Sciatic nerve (tissue), 2 donors: ENCODE data around the gene NR3C1. TPM values are rescaled to one million over a fixed set of nuclear protein-coding genes. Genes with fewer than 3 reads are reported as not detected.
A peak's percentile ranks its signal among the peaks of the same experiment; 100 is the strongest.

ENCODE experiments used
- ATAC-seq: fragments of 200-7000 bp; cut with Tn5 transposase; one replicate; pipeline ENCODE4 v1.9.1; 2020; ENCODE audit warnings: mild to moderate bottlenecking, moderate library complexity
- DNase-seq: peaks from one replicate; pipeline ENCODE4 v3.0.0-alpha.2; 2020; ENCODE audit warnings: low spot score
- intact Hi-C: fragments of 100-400 bp; cut with DNase I; formaldehyde crosslinking; loops from one replicate; pipeline ENCODE4 v1.14.2; 2022
- total RNA-seq: library from RNA; stranded (reverse); fragmentation: NEBNext Ultra II Directional; extraction: Animal tissue kit (Norgen Biotek cat#: 25700); gene quantifications from one replicate; pipeline ENCODE4 v1.2.1, GENCODE V29; 2021
- donor health status: DM: no; HTN: no; CAD: no.
- donor health status: DM: no; HTN: no; CAD: no.

The NR3C1 gene
- total RNA-seq, 1 donor from 2014 or later, result 148 TPM

DNA sequence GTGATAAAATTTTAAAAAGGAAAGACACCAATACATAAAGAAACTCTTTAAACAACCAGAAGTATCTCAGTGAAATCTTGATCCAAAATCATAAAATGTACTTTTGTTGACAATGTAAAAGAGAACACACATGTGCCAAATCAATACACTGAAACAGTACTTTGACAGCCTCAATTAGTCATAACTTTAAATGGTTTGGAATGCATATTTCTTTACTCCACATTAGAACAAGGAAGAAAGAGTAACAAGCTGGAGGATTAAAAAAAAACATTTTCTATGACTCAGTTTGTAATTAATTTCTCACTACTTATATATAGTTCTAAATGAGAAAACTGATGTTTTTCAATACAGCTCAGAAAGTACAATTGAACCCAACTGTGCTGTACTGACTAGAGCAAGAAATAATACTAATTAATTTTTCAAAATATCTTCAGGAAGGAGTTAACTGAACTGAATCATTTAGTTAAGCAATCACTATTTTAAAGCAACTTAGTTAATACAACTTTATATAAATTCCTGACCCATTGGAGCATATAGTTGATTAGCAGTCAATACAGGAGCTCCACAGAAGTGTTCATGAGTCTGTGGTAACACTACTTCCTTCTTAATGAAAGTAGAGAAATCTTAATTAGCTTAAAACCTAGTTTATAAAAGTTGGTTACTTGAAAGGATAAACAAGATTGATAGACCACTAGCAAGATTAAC is 101.0 kb downstream of the NR3C1 start:
- ATAC-seq (no peak), DNase-seq (no peak)
- intact Hi-C loops, result no loop called here

DNA sequence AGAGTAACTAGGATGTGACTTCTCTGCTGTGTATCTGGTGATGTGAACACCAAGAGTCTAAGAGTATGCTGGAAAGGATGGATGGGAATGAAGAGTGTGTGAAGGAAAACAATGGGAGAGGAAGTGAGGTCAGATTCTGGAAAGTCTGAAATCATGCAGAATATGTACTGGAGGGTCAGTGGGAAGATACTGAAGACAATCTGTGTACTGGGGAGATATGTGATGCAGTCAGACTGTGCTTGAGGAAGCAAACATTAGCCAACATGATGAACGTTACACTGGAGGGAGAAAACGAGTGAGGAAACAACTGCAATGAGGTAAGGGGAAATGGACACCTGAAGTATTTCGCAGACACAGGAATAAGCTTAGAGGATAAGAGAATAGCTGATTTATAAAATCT is 105.7 kb downstream of the NR3C1 start:
- ATAC-seq, result no peak
- intact Hi-C loops, result no loop called here
- DNase-seq, result no peak

DNA sequence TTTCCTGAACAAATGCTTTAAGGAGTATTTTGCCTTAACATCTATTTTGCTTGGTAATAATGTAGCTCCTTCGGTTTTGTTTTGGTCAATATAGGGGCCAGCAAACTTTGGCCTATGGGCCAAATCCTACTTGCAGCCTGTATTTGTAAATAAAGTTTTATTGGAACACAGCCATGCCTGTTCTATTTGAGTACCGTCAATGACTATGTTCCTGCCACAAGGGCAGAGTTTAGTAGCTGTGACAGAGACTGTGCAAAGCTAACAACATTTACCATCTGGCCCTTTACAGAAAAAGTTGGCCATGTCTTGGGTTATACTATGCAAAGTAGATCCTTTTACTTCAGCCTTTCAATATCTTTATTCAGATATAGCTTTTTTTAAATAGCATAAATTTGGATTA is 113.4 kb downstream of the NR3C1 start:
- ATAC-seq, result no peak

DNA sequence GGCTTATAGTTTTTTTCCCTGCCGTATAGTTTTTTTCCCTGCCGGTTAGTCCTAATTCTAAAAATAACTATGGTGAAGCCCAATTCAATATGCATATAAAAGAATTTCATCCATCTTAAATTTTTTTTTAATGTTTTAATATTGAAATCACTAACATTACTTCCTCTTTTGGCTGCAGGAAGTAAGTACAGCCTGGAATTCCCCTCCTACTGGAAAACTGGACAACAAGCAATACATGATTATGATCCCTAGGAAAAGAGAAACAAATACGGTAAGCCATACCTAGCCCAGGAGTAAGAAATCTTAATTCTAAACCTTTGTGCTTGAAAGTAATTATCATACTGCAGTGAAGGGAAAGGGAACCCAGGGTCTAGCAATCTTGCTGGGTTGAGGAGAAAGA is 119.0 kb downstream of the NR3C1 start:
- no peak for ATAC-seq
- DNase-seq, result no peak
- intact Hi-C loops, result no loop called here

More for the DNA sequence above, 113.4 kb downstream of the NR3C1 start:
- intact Hi-C loops, result no loop called here
- DNase-seq, result no peak

DNA sequence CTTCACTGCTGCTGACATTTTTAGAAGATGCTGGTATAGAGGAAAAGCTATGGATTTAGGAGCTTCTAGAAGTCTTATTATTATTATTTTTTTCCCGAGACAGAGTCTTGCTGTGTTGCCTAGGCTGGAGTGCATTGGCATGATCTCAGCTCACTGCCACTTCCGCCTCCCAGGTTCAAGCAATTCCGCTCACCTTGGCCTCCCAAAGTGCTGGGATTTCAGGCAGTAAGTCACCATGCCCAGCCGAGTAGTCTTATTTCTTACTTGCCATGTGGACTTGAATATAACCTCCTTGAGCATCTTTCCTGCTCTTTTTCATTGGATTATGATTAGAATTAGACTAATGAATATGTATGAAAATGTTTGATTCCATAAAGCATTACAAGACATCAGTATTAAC is 119.5 kb downstream of the NR3C1 start:
- ATAC-seq (no peak), DNase-seq (no peak)
- intact Hi-C loops, result no loop called here

DNA sequence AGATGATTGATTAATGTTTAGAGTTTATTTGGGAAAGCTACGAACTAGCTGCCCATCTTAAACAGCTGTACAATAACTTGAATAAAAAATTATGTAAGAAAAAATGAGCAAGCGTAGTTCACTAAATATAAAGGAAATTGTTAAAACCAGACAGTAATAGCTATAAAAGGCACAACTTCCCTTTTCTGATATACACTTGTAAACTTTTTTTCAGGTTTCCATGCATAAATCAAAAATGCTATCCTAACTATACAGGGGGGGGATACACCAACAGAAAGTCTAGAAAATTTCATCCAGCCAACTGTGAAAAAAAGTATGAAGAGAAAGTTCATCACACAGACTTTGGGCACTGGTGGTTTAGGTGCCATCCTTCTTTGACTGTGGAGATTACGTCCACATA is 122.3 kb downstream of the NR3C1 start:
- DNase-seq, result no peak
- intact Hi-C loops, result no loop called here
- ATAC-seq, result no peak

DNA sequence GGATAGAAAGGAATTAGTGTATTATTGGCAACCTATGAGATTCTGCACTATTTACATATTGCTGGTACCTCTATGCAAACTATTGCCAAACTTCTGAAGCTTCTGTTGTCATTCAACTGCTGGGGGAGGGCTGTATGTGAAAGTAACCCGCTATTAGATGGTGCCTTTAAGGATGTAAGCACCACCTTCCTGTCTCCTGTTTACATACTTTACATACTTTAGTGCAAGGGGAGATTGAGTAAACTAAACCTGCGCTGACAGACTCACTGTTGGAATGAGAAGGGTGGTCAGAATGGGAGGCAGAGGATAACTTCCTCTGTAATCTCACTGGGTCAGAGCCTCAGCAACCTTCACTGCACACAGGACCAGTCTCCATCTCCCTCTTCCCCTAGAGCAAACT is 123.8 kb downstream of the NR3C1 start:
- DNase-seq (no peak), ATAC-seq (no peak)
- intact Hi-C loops, result loop anchor here (10.0 kb wide), 1 partner anchor 75 kb away; no protein-coding TSS in a partner anchor

DNA sequence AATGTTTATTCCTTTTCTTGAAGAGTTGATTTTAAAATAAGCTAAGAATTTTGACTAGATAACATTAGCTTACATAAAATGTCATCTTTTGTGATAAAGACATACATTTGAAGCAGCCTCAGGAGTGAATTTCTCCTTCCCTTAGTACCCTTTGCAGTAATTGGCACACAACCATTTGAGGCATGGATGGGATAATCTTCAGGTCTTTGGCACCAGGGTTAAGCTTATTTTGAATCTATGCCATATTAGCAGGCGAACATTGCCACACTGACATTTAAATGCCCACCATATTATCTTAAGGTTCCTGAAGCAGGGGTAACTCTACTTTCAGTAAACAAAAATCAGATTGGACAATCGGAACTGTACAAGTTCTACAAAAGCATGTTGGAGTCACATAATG is 126.0 kb downstream of the NR3C1 start:
- intact Hi-C loops, result loop anchor here (10.0 kb wide), 1 partner anchor 73 kb away; no protein-coding TSS in a partner anchor
- no peak for DNase-seq
- ATAC-seq, result no peak

DNA sequence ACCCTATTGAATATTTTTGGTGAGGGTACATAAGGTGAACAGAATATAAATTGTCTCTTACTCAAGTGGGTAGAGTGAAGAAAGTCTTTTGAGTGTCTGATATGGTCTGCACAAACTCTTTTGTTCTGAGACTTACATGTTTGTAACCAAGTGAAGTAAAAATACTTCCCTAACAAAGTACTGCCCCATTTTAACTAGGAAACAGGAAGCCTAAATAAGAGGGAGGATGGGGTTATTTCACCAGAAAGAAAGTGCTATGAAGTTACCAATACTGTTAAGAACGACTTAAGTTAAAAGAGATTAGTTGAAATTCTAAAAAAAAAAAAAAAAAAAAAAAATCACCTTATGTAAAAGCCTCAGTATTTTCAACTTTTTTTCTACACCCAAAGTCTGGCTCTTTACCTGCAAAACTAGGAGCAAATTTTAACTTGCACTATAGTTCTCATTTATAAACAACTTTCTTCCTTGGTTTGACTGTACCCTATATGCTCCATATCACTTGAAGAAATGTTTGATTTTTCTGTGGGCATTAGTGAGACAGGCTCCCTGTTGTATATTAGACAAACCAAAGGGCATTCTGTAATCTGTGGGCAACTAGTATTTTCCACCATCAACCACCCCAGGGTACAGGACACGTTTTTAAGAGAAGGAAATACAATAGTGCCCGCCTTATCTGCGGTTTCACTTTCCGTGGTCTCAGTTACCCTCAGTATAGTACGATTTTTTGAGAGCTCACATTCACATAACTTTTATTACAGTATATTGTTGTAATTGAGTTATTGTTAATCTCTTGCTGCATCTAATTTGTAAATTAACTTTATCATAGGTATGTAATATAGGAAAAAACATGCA is 127.7 kb downstream of the NR3C1 start:
- ATAC-seq (no peak), DNase-seq (no peak)
- intact Hi-C loops, result loop anchor here (10.0 kb wide), 1 partner anchor 71 kb away; no protein-coding TSS in a partner anchor

DNA sequence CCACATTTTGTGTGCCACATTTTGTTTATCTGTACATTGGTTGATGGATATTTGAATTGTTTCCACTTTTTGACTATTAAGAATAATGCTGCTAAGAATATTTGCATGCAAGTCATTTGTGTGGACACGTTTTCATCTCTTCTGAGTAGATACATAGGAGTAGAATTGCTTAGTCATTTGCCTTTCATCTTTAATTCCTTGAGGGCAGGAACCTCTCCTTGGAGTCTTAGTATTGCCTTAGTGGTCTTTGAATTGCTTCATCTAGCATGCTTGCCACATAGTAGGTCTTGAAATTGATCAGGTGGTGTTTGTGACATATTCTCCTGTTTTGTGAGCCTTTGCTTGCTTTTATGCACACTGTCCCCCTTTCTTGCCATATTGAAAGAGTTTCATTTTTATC is 128.5 kb downstream of the NR3C1 start:
- no peak for DNase-seq
- no peak for ATAC-seq
- intact Hi-C loops, result loop anchor here (10.0 kb wide), 1 partner anchor 70 kb away; no protein-coding TSS in a partner anchor

DNA sequence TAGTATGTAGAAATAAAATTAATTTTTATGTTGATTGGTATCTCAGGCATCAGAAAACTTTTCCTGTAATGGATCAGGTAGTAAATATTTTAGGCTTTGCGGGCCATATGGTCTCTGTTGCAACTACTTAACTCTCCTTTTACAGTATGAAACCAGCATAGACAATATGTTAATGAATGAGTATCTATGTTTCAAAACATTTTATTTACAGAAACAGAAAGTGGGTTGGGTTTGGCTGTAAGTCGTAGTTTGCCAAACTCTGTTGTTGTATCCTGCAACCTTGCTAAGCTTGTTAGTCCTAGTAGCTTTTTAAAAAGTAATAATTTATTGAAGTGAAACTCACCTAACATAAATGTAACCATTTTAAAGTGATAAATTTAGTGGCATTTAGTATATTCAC is 132.1 kb downstream of the NR3C1 start:
- ATAC-seq, result no peak
- intact Hi-C loops, result loop anchor here (10.0 kb wide), 1 partner anchor 67 kb away; no protein-coding TSS in a partner anchor
- no peak for DNase-seq

DNA sequence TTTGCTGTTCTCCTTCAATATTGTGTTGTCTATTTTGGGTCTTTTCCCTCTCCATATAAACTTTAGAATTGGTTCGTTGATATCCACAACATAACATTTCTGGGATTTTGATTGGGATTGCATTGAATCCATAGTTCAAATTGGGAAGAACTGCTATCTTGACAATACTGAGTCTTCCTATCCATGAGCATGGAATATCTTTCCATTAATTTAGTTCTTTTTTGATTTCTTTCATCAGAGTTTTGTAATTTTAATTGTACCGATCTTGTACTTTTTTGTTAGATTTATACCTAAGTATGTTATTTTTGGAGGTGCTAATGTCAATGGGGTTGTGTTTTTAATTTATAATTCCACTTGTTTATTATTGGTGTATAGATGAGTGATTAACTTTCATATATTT is 135.1 kb downstream of the NR3C1 start:
- ATAC-seq, result no peak
- DNase-seq, result no peak
- intact Hi-C loops, result no loop called here

DNA sequence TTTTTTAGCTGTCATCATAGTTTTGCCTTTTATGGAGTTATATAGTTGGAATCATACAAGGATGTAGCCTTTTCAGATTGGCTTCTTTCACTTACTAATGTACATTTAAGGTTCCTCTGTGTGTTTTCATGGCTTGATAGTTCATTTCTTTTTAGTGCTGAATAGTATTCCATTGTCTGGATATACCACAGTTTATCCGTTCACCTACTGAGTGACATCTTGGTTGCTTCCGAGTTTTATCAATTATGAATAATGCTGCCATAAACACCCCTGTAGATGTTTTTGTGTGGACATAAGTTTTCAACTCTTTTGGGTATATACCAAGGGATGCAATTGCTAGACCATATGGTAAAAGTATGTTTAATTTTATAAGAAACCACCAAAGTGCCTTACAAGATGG is 136.3 kb downstream of the NR3C1 start:
- ATAC-seq, result no peak
- no peak for DNase-seq
- intact Hi-C loops, result no loop called here

DNA sequence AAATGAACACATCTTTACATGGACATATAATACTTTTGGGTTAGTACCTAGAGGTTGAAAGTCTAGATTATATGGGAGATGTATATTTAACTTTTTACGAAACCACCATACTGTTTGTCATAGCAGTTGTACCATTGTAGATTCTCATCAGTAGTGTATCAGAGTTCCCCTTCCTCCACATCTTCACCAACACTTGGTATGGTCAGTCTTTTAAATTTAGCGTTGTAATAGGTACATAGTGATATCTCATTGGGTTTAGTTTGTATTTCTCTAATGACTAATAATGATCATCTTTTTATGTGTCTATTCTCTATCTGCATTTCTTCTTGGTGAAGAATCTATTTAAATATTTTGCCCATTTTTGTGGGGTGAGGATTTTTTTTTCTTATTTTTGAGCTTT is 137.5 kb downstream of the NR3C1 start:
- ATAC-seq, result no peak
- intact Hi-C loops, result no loop called here
- DNase-seq, result no peak

DNA sequence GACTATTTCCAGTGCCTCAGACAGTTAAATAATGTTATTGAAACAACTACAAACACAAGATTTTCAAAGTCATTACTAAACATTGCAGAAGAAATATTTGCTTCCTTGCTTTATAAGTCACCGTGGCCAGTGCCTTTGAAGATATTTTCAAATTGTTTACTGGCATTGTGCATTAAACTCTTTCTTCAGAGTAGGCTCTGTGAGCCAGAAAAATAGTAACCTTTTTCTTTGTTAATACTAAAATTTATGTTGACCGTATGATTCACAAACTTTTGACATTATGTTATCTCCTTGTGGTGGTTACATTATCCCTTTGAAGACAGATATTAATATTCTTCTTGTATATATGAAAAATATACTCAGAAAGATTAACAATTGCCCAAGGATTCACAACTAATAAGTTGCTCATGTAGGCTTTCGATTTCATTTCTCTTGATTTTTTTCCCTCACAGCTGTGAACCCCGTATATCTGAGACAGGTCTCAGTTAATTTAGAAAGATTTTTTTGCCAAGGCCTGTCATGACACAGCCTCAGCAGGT is 140.1 kb downstream of the NR3C1 start:
- ATAC-seq, result no peak
- intact Hi-C loops, result no loop called here
- no peak for DNase-seq

DNA sequence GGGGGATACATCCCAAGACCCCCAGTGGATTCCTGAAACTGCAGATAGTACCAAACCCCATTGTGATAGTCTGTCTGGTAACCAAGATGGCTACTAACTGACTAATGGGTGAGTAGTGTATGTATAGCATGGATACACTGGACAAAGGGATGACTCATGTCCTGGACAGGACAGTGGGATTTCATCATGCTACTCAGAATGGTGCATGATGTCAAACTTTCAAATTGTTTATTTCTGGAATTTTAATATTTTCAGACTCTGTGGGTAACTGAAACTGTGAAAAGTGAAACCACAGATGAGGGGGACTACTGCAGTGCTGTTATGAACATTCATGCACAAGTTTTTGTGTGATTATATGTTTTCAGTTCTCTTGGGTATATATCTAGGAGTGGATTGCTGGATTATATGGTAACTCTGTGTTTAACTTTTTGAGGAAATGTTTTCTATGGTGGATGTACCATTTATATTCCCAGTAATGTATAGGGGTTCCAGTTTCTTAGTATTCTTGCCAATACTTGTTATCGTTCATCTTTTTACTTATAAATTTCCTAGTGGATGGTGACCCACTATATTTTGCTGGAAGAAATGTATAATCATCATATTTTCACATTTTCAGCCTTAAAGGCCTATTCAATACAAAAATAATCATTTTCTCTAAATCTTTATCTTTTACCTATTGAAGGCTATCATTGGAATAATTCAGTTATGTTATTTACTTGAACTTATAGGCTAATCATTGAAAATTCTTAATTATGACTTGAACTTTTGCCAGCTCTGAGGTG is 140.9 kb downstream of the NR3C1 start:
- intact Hi-C loops, result no loop called here
- peak; percentile 44 for ATAC-seq
- DNase-seq, result no peak

DNA sequence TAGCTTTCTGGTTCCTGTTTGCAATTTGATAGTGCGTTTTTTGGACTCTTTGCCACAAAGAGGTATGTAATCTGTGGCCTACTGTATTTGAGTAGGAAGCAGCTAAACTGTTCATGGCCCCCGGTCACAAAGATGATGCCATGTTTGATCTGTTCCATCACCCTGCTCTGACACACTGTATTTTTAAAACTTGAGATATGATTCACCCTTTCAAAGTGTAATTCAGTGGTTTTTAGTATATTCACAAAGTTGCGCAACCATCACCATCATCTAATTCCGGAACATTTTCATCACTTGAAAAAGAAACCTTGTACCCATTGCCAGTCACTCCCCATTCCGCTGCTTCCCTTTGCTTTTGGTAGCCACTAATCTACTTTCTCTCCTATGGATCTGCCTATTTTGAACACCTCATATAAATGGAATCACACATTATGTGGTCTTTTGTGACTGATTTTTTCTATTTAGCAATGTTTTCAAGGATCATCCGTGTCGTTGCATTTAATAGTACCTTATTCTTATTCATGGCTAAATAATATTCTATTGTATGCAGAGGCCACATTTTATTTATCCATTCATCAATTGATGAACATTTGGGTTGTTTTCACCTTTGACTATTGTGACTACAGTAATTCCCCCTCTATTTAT is 141.6 kb downstream of the NR3C1 start:
- intact Hi-C loops, result no loop called here
- ATAC-seq, result no peak
- DNase-seq, result no peak

DNA sequence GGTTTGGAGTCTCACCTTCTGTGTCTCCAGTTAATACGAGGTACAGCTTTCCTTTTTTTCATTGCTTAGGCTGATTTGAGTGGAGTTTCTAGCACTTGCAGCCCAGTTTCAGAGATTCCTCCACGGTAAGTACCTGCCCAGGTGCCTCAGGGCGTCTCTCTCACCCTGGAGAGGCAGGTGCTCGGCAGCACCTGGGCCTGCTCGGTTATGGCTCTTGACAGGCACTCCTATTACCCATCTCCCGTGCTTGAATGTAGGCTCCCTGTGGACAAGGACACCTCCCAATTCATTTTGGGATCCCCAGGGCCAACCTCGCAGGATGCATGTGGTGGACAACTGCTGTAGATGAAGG is 144.3 kb downstream of the NR3C1 start:
- DNase-seq (no peak), ATAC-seq (no peak)
- intact Hi-C loops, result no loop called here
